Measurements from ENCODE around the gene NLGN1. TPM values are rescaled to one million over a fixed set of nuclear protein-coding genes. Genes with fewer than 3 reads are reported as not detected.

The NLGN1 gene
- total RNA-seq, 1 experiment from 2014 or later = 5.2 TPM

- H3K4me3 Mint-ChIP-seq = no peak overlapping the region
- no peak overlapping the region for H3K56ac ChIP-seq (ENCODE audit: insufficient read length, low read depth, low read length)
- no peaks in the 10 kb centered on the region for H4K20me1 ChIP-seq (ENCODE audit: control insufficient read depth, insufficient read depth, insufficient read length)
- H3K4me1 ChIP-seq (ENCODE audit: insufficient read depth, low read length) = no peaks in the 10 kb centered on the region
- no peaks in the 10 kb centered on the region for H3K9me3 ChIP-seq (ENCODE audit: control insufficient read depth, low read depth, low read length)
- peaks cover 2% of the 10 kb centered on the region for H3K79me1 ChIP-seq (ENCODE audit: insufficient read depth, low read depth, low read length, poor library complexity, severe bottlenecking)
- H3K4me2 ChIP-seq (ENCODE audit: insufficient read depth, insufficient read length, low read length) = no peak overlapping the region
- no peaks in the 10 kb centered on the region for H3K36me3 Mint-ChIP-seq (ENCODE audit: insufficient read depth in 1 of 3, low read depth in 3 of 3)
- no peak overlapping the region for H4K91ac ChIP-seq (ENCODE audit: insufficient read length, low read depth, low read length)
- H3K27me3 Mint-ChIP-seq (ENCODE audit: low read depth) = no peaks in the 10 kb centered on the region
- no peak overlapping the region for H4K8ac ChIP-seq (replicated peaks; ENCODE audit: insufficient read length, low read depth, low read length)
- no peak overlapping the region for H3K27ac ChIP-seq (ENCODE audit: insufficient read length, low read depth, low read length)
- WGBS (ENCODE audit: extremely low coverage, insufficient read length, low lambda C conversion rate) = no CpG with 5 or more reads among the region's 1 CpG
- no peak overlapping the region for H3K27ac Mint-ChIP-seq
- H2BK12ac ChIP-seq (ENCODE audit: insufficient read length, low read depth, low read length) = no peak overlapping the region
- H2AK5ac ChIP-seq (ENCODE audit: insufficient read length, low read length) = no peak overlapping the region
- no peak overlapping the region for H4K5ac ChIP-seq (ENCODE audit: insufficient read length, low read depth, low read length)
- peaks cover 0 to 5% of the 10 kb centered on the region in 2 experiments; a peak in 1 of 4 replicates for H3K4me1 Mint-ChIP-seq
- H3K4ac ChIP-seq (ENCODE audit: low read depth, low read length) = no peak overlapping the region
- no peak for TF ChIP-seq CTCF (conservative IDR thresholded peaks at IDR 0.05)
- H2BK5ac ChIP-seq (ENCODE audit: insufficient read length, low read length) = no peak overlapping the region
- no peak overlapping the region for H3K23ac ChIP-seq (ENCODE audit: insufficient read length, low read depth, low read length)
- H3K14ac ChIP-seq (ENCODE audit: insufficient read depth, low read length) = no peak overlapping the region
- no peaks in the 10 kb centered on the region for H3K27me3 ChIP-seq (ENCODE audit: insufficient read depth, low read length)
- no peak overlapping the region for H3K9ac ChIP-seq (ENCODE audit: extremely low read depth, insufficient read length, low read length)
- no peaks in the 10 kb centered on the region for H3K23me2 ChIP-seq (ENCODE audit: insufficient read length, low read depth, low read length, poor library complexity, severe bottlenecking)
- no peak overlapping the region for H3T11ph ChIP-seq (ENCODE audit: low read length)
- no peak for DNase-seq
- no peak overlapping the region for H2BK20ac ChIP-seq (ENCODE audit: low read depth, low read length, poor library complexity, severe bottlenecking)
- H3K79me2 ChIP-seq (ENCODE audit: insufficient read depth, low read length) = no peaks in the 10 kb centered on the region
- H3K9me3 Mint-ChIP-seq = peaks cover 0 to under 1% of the 10 kb centered on the region in 2 experiments; a peak in 2 of 5 replicates
- H3K18ac ChIP-seq (ENCODE audit: insufficient read length, low read depth, low read length) = no peak overlapping the region
- no peak overlapping the region for H2BK120ac ChIP-seq (ENCODE audit: low read depth, low read length, poor library complexity, severe bottlenecking)
- no peak overlapping the region for H2BK15ac ChIP-seq (ENCODE audit: low read depth, low read length)
- no peak overlapping the region for H2AFZ ChIP-seq (ENCODE audit: low read length)
These were observed 253.1 kb downstream of the NLGN1 start for GRCh38 chr3:173650596-173650995.

Data from H9 (cell line).